SHP77 treated with DMSO at 0.1 percent for 48 hours (cell line): Measurements from ENCODE around the gene AATK.

Experiments
- DNase-seq: peaks from one replicate; lab custom pipeline; 2025; lab: John Stamatoyannopoulos, UW

Gene AATK

GRCh38 chr17:81113158-81113724, 52.8 kb downstream of the AATK start:
- DNase-seq, result no peak

- no peak for DNase-seq
Observed at GRCh38 chr17:81112450-81112849, 53.6 kb downstream of the AATK start.

- no peak for DNase-seq
Observed at GRCh38 chr17:81111066-81111465, 55.0 kb downstream of the AATK start.

- DNase-seq, result no peak
Observed at GRCh38 chr17:81110488-81111040, 55.5 kb downstream of the AATK start.

GRCh38 chr17:81109957-81110356, 56.1 kb downstream of the AATK start:
- DNase-seq, result no peak

GRCh38 chr17:81108220-81108619, 57.8 kb downstream of the AATK start:
- DNase-seq, result no peak

GRCh38 chr17:81106716-81107115, 59.3 kb downstream of the AATK start:
- DNase-seq, result no peak

GRCh38 chr17:81103379-81103778, 62.6 kb downstream of the AATK start:
- DNase-seq, result no peak

- DNase-seq, result no peak
Observed at GRCh38 chr17:81102869-81103268, 63.2 kb downstream of the AATK start.

- no peak for DNase-seq
Observed at GRCh38 chr17:81102352-81102751, 63.7 kb downstream of the AATK start.

- peak; percentile 69 for DNase-seq
Observed at GRCh38 chr17:81101614-81102306, 64.3 kb downstream of the AATK start.

- no peak for DNase-seq
Observed at GRCh38 chr17:81100668-81101067, 65.4 kb downstream of the AATK start.

GRCh38 chr17:81099888-81100287, 66.1 kb downstream of the AATK start:
- no peak for DNase-seq

GRCh38 chr17:81097943-81098308, 68.1 kb downstream of the AATK start:
- no peak for DNase-seq

- no peak for DNase-seq
Observed at GRCh38 chr17:81097134-81097942, 68.7 kb downstream of the AATK start.

GRCh38 chr17:81096741-81097133, 69.3 kb downstream of the AATK start:
- no peak for DNase-seq

GRCh38 chr17:81095383-81095762, 70.6 kb downstream of the AATK start:
- DNase-seq, result peak; percentile 14

- peak; percentile 31 for DNase-seq
Observed at GRCh38 chr17:81094509-81095382, 71.3 kb downstream of the AATK start.

GRCh38 chr17:81093619-81094508, 72.2 kb downstream of the AATK start:
- DNase-seq, result no peak

GRCh38 chr17:81092518-81093095, 73.4 kb downstream of the AATK start:
- no peak for DNase-seq
